ENCODE measurements around the gene TMOD3.

GRCh38 chr15:51796847-51797401 lies 32.5 kb upstream of the TMOD3 start:
- TF ChIP-seq POLR2A (IDR thresholded peaks at IDR 0.05; ENCODE audit: low read depth, low read length) (no peak), CTCF (conservative IDR thresholded peaks at IDR 0.05; ENCODE audit: low read depth, low read length) (no peak), ELK1 (IDR thresholded peaks at IDR 0.05; ENCODE audit: borderline replicate concordance, low read depth, low read length) (no peak), CEBPB (IDR thresholded peaks at IDR 0.05; ENCODE audit: low read depth, low read length) (peak; percentile 63)

Measured in IMR-90 (cell line).